ENCODE measurements around the gene PTPRD. TPM values are rescaled to one million over a fixed set of nuclear protein-coding genes. Genes with fewer than 3 reads are reported as not detected.

The PTPRD gene
- total RNA-seq, 1 donor from 2014 or later = 5.7 TPM

- H3K4me1 Mint-ChIP-seq (ENCODE audit: low read depth) = no peaks in the 10 kb centered on the region
- H3K27me3 Mint-ChIP-seq (ENCODE audit: low read depth) = peaks cover 8% of the 10 kb centered on the region
- H3K36me3 Mint-ChIP-seq (ENCODE audit: low read depth) = peaks cover 2% of the 10 kb centered on the region
- H3K27ac Mint-ChIP-seq (ENCODE audit: unreplicated experiment) = no peak overlapping the region
- H3K4me3 Mint-ChIP-seq (ENCODE audit: unreplicated experiment) = no peak overlapping the region
- DNase-seq (ENCODE audit: low spot score) = no peak
- TF ChIP-seq CTCF (IDR thresholded peaks at IDR 0.05) = no peak
- peaks cover 16% of the 10 kb centered on the region for H3K9me3 Mint-ChIP-seq (ENCODE audit: low read depth)
Measured at GRCh38 chr9:8589476-8589875, 2023.3 kb downstream of the PTPRD start.

GRCh38 chr9:8585036-8585435 lies 2027.8 kb downstream of the PTPRD start:
- no peak for TF ChIP-seq CTCF (IDR thresholded peaks at IDR 0.05)
- H3K27ac Mint-ChIP-seq (ENCODE audit: unreplicated experiment) = no peak overlapping the region
- no peaks in the 10 kb centered on the region for H3K4me1 Mint-ChIP-seq (ENCODE audit: low read depth)
- H3K9me3 Mint-ChIP-seq (ENCODE audit: low read depth) = peaks cover 11% of the 10 kb centered on the region
- DNase-seq (ENCODE audit: low spot score) = no peak
- peaks cover 11% of the 10 kb centered on the region for H3K27me3 Mint-ChIP-seq (ENCODE audit: low read depth)
- H3K36me3 Mint-ChIP-seq (ENCODE audit: low read depth) = no peaks in the 10 kb centered on the region
- no peak overlapping the region for H3K4me3 Mint-ChIP-seq (ENCODE audit: unreplicated experiment)

DNA sequence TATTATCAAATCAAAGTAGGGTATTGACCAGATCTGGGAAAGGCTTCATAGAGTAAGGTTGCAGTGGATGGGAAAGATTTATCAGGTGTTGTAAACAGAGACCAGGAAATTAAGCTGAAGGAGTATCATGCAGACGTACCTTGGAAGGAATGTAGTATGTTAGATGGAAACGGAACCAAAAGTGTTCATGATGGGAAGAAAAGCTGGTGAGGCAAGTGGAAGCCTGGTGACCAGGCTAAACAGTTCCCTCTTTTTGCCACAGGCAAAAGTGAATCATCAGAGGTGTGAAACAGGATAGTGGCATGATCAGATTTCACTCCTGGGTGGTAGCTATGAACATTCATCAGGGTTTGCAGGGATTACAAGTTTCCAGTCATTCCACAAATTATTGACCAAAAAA lies 2033.1 kb downstream of the PTPRD start:
- DNase-seq (ENCODE audit: low spot score) = no peak
- H3K4me3 Mint-ChIP-seq (ENCODE audit: unreplicated experiment) = no peak overlapping the region
- peaks cover 4% of the 10 kb centered on the region for H3K4me1 Mint-ChIP-seq (ENCODE audit: low read depth)
- H3K36me3 Mint-ChIP-seq (ENCODE audit: low read depth) = no peaks in the 10 kb centered on the region
- peaks cover 29% of the 10 kb centered on the region for H3K27me3 Mint-ChIP-seq (ENCODE audit: low read depth)
- no peak overlapping the region for H3K27ac Mint-ChIP-seq (ENCODE audit: unreplicated experiment)
- peaks cover 10% of the 10 kb centered on the region for H3K9me3 Mint-ChIP-seq (ENCODE audit: low read depth)
- TF ChIP-seq CTCF (IDR thresholded peaks at IDR 0.05) = no peak

- Mint-ChIP-seq H3K27ac (ENCODE audit: unreplicated experiment) (no peak overlapping the region), H3K9me3 (ENCODE audit: low read depth) (no peaks in the 10 kb centered on the region), H3K4me3 (ENCODE audit: unreplicated experiment) (no peak overlapping the region), H3K36me3 (ENCODE audit: low read depth) (no peaks in the 10 kb centered on the region), H3K4me1 (ENCODE audit: low read depth) (peaks cover 7% of the 10 kb centered on the region), H3K27me3 (ENCODE audit: low read depth) (peaks cover 26% of the 10 kb centered on the region)
- no peak for DNase-seq (ENCODE audit: low spot score)
- TF ChIP-seq CTCF (IDR thresholded peaks at IDR 0.05) = no peak
Measured at GRCh38 chr9:8576741-8577140, 2036.1 kb downstream of the PTPRD start.

- peaks cover 10% of the 10 kb centered on the region for H3K4me1 Mint-ChIP-seq (ENCODE audit: low read depth)
Measured at GRCh38 chr9:8574846-8575245, 2038.0 kb downstream of the PTPRD start.

More at GRCh38 chr9:8574846-8575245, 2038.0 kb downstream of the PTPRD start:
- no peaks in the 10 kb centered on the region for H3K36me3 Mint-ChIP-seq (ENCODE audit: low read depth)
- no peak for TF ChIP-seq CTCF (IDR thresholded peaks at IDR 0.05)
- H3K9me3 Mint-ChIP-seq (ENCODE audit: low read depth) = no peaks in the 10 kb centered on the region
- no peak for DNase-seq (ENCODE audit: low spot score)
- peaks cover 32% of the 10 kb centered on the region for H3K27me3 Mint-ChIP-seq (ENCODE audit: low read depth)
- no peak overlapping the region for H3K4me3 Mint-ChIP-seq (ENCODE audit: unreplicated experiment)
- no peak overlapping the region for H3K27ac Mint-ChIP-seq (ENCODE audit: unreplicated experiment)

All from chondrocyte (in vitro differentiated cells).